ENCODE results near the gene APLN.

Gene APLN

GRCh38 chrX:129648514-129649267 lies 6.1 kb downstream of the APLN start:
- no peak for TF ChIP-seq CTCF (IDR thresholded peaks at IDR 0.05; ENCODE audit: low read depth, low read length)
- DNase-seq (ENCODE audit: extremely low read depth, low read depth) = no peak

GRCh38 chrX:129647418-129648410 lies 7.0 kb downstream of the APLN start:
- no peak for TF ChIP-seq CTCF (IDR thresholded peaks at IDR 0.05; ENCODE audit: low read depth, low read length)
- DNase-seq (ENCODE audit: extremely low read depth, low read depth) = no peak

- DNase-seq (ENCODE audit: extremely low read depth, low read depth) = no peak
- no peak for TF ChIP-seq CTCF (IDR thresholded peaks at IDR 0.05; ENCODE audit: low read depth, low read length)
Observed at GRCh38 chrX:129646566-129647417, 8.0 kb downstream of the APLN start.

- TF ChIP-seq CTCF (IDR thresholded peaks at IDR 0.05; ENCODE audit: low read depth, low read length) = no peak
- no peak for DNase-seq (ENCODE audit: extremely low read depth, low read depth)
Observed at GRCh38 chrX:129642641-129643040, 12.1 kb downstream of the APLN start.

- no peak for DNase-seq (ENCODE audit: extremely low read depth, low read depth)
- no peak for TF ChIP-seq CTCF (IDR thresholded peaks at IDR 0.05; ENCODE audit: low read depth, low read length)
Observed at GRCh38 chrX:129641941-129642340, 12.8 kb downstream of the APLN start.

GRCh38 chrX:129641469-129641868 lies 13.3 kb downstream of the APLN start:
- no peak for TF ChIP-seq CTCF (IDR thresholded peaks at IDR 0.05; ENCODE audit: low read depth, low read length)

More at GRCh38 chrX:129641469-129641868, 13.3 kb downstream of the APLN start:
- no peak for DNase-seq (ENCODE audit: extremely low read depth, low read depth)
